Choroid plexus epithelial cell (primary cell): Measurements from ENCODE around the gene STARD3.

Experiments used
- DNase-seq: peaks from one replicate; pipeline ENCODE4 v3.0.0-alpha.2; 2010; ENCODE audit warnings: low read depth
- H3K4me3 ChIP-seq: 2 replicates; pipeline ENCODE4 v1.5.1; 2011; ENCODE audit warnings: low read depth, mild to moderate bottlenecking, control low read depth, low read length, moderate library complexity
- CTCF ChIP-seq: conservative IDR thresholded peaks from 2 replicates; pipeline ENCODE4 v1.5.1; 2011; ENCODE audit warnings: low read depth, mild to moderate bottlenecking, control low read depth, inconsistent platforms, low read length, moderate library complexity

STARD3 gene

GRCh38 chr17:39683295-39683939 is 46.5 kb downstream of the STARD3 start:
- no peak overlapping the region for H3K4me3 ChIP-seq
- no peak for DNase-seq
- no peak for TF ChIP-seq CTCF

DNA sequence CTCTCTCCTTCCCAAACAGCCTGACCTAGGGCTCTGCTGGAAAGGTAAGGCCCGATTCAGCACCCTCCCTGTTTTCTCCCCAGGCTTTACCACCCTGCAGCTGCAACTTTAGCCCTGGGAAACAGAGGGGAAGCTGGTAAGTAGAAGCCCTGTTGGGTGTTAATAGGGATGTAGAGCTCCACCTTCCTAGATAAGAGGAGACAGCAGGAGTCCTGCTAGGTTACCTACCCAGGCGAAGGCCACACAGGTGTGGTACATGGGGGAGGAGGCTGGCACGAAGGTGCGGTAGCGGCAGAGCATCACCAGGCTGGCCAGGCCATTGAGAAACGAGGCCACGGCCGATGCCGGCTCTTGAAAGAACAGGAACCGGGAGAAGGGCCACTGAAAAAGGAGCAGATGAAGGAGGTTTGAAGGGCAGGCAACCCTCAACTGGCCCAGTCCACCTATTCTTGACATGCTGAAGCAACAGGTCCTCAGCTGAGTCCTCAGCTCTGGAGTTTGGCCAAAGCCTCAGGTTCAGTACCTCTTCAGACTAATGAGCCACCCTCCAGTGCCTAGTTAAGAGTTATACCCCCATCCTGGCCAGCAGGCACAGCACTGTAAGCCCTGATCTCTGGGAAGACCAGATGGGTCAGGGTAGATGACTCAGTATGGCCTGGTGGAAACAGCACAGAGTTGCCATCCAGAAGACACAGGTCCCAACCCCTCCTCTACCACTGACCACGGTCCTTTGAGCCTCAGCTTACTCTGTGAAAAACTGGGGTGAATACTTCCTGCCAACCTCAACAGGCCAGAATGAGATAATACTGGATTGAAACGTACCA is 47.6 kb downstream of the STARD3 start:
- TF ChIP-seq CTCF = no peak
- DNase-seq = no peak
- no peak overlapping the region for H3K4me3 ChIP-seq

DNA sequence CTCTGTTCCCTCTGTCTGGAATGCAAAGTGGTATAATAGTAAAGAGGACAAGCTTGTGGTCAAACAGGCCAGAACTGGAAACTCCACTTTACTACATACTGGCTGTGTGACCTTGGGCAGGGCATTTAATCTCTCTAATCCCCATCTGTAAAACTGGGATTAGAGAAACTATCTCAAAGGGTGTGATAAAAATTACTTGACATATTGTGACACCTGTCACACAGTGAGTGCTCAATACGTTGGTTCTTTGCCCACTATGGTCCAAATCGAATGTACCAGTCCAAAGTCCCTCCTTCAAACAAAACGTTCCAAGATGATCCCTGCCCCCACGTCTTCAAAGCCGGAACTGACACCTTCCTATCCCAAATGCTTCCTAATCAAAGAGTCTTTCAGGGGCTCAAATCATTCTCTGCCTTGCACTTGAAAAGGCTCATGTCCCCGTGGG is 50.2 kb downstream of the STARD3 start:
- peak overlapping the region; percentile 79 for H3K4me3 ChIP-seq
- no peak for TF ChIP-seq CTCF
- DNase-seq = no peak

DNA sequence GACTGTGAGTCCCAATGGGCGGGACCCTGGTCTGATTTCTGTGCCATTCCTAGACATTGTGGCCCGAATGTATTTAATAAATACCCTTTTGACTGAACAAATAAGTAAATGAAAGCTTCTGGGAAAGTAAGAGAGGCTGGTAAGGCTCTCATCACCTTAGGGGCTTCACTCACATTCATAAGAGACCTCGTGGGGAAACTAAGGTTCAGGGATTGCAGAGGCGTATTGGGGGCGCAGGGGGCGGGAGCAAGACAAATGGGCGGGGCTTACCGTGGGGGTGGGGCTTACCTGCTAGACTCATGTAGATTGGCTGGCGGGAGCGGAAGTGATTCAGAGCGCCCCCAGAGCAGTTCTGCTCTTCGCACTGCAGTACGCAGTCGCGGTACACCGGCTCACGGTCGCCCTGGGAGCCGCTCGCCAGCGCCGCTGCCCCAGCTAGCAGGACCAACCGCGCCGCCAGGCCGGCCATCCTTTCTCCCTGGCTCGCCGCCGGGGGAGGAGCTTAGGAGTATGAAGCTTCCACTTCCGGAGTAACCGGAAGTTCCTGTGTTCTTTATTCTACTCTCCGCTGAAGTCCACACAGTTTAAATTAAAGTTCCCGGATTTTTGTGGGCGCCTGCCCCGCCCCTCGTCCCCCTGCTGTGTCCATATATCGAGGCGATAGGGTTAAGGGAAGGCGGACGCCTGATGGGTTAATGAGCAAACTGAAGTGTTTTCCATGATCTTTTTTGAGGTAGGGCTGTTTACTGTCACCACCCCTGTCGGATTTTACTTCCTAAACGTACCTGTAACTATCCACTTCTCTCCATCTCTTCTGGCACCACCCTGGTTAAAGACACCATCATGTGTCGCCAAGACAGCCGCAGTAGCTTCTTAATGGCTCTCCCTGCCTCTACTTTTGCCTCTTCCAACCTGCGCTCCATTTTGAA is 50.9 kb downstream of the STARD3 start, which contains the start of gene PGAP3:
Gene PGAP3 (minus strand): TSS at position 512 of the 929 bp plus-strand sequence. CDS start 43 bp downstream, at position 469.
- TF ChIP-seq CTCF = no peak
- peak; percentile 90 for DNase-seq
- H3K4me3 ChIP-seq = peak within 1 kb of the TSS; percentile 79

- DNase-seq = peak; percentile 21
- no peak for TF ChIP-seq CTCF
- H3K4me3 ChIP-seq = peak overlapping the region; percentile 79
These were observed 51.5 kb downstream of the STARD3 start for GRCh38 chr17:39688475-39688835.

DNA sequence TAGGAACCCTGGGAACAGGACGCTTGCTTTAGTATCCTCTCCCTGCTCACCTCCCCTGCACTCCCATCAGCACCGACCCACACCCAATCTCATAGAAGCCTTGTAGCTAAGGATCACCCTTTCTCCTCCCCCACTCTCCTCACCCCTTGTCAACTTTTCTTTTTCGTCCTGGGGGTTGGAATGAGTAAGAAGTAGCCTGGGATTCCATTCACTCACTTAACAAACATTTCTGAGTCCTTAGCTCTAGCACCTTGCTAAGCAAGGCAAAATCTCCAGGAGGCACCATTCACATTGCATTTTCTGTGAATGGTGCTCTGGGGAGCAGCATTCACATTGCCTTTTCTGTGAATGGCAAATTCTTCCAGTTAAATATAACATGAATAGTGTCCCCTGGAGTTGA is 52.0 kb downstream of the STARD3 start:
- no peak for TF ChIP-seq CTCF
- no peak for DNase-seq
- H3K4me3 ChIP-seq = no peak overlapping the region
